IPS-18c (cell line): ENCODE data around the gene CPNE2.
"Not testable (repeated sequence)": the region's sequence is repeated elsewhere in the genome, so short reads cannot be mapped to it uniquely, and the experiment has no call there.

Experiments used
- H3K4me3 ChIP-seq: 2 replicates; pipeline ENCODE4 v1.7.0; 2013; ENCODE audit warnings: low read depth, mild to moderate bottlenecking, low read length, moderate library complexity; ENCODE audit not compliant: insufficient read depth
- H3K9me3 ChIP-seq: one replicate; pipeline ENCODE4 v1.6.1; 2013; ENCODE audit warnings: mild to moderate bottlenecking, low read length, moderate library complexity; ENCODE audit not compliant: control insufficient read depth, insufficient read depth

The CPNE2 gene

DNA sequence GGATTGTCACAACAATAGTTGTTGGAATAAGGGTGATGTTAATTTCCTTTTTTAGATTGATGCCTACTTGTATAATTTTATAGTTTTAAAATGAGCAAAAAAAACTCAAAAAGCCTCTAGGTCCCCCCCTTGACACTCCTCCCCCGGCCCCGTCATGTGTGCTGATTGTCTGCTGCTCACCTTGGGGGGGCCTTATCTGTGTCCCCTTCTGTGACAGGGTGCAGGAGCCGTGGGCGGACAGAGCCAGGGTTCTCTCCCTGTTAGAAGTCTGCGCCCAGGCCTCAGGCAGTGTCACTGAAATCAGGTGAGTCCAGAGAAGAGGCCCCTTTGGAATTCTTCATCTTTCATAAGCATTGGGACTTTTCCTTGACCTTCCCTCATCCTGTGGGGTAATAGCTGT, 27.4 kb upstream of the CPNE2 start:
- no peaks in the 10 kb centered on the region for H3K9me3 ChIP-seq
- no peak overlapping the region for H3K4me3 ChIP-seq

DNA sequence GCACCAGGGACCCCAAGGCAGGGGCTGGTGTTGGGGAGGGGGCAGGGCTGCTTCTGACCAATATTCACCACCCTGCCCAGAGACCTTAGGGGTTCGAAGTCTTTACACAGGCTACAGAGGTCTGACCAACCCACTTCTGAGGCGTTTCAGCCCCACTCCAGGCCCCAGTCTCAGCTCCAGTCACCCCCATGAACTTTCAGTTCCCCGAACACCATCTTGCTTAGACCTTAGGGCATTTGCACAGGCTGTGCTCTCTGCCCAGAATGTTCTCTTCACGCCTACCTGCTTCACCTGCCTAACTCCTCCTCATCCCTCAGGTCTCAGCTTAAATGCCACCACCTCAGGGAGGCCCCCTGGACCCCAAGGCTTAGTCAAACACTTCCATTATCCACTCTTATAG, 25.8 kb upstream of the CPNE2 start:
- no peaks in the 10 kb centered on the region for H3K9me3 ChIP-seq

DNA sequence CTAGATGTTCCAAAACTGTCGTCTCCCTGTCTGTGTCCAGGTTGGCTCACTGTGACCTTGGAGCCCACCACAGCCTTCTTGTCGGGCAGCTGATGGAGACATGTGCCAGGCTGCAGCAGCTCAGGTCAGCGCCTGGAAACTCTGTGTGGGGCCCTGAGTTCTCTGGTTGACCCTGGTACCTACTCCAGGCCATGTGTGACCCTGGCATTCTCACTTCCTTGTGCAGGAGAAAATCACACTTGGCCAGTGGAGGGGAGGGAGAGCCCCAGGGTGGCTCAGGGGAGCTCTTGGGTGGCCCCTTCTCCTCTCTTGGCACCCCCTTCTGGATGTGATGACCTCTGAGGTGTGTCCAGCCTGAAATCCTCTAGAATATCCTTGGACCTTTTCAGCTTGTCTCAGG, 25.0 kb upstream of the CPNE2 start:
- no peaks in the 10 kb centered on the region for H3K9me3 ChIP-seq
- no peak overlapping the region for H3K4me3 ChIP-seq

More for the DNA sequence above, 25.8 kb upstream of the CPNE2 start:
- H3K4me3 ChIP-seq, result no peak overlapping the region

DNA sequence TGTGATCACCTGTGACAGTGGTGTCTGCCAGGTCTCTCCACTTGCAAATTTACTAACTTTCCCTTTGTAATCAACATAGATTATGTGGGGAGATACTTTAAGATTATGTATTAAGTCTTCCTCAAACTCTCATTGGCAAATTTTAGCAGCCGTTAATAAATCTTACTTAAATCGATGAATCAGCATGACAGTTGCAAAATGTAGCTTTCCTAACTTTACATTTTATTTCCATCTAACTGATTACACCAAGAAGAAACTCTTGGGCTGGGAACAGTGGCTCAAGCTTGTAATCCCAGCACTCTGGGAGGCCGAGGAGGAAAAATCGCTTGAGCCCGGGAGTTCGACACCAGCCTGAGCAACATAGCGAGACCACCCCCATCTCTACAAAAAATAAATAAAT, 23.3 kb upstream of the CPNE2 start:
- H3K9me3 ChIP-seq, result no peaks in the 10 kb centered on the region
- H3K4me3 ChIP-seq, result no peak overlapping the region

DNA sequence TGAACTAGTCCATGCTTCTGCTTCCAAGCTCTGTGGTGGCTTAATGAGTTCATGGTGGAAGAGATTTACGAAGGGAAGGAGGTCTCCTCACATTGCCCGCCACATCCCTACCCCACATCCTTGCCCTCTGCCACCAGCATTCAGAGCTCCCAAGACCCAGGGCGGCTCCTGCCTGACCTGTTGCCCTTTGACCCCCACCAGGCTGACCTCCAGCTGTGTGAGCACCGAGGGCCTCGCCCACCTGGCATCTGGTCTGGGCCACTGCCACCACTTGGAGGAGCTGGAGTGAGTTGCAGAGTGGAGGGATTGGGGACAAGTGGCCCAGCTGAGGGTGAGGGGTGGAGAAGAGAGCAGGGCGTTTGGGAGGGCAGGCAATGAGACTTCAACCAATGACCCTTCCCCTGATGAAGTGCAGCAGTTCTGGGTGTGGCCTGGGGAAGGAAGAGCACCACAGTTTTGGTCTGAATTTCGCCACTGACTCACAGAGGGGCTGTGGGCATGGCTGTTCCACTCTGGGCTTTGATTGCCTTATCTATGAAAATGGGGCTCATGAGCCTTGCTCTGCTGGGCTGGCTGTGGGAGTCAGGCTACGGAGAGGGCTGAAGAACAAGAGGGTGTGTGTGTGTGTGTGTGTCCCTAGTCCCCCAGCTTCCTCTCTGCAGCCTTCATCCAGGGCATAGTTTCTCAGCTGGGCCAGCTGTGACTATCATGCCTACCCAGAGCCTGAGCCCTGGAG, 22.6 kb upstream of the CPNE2 start:
- Histone ChIP-seq H3K9me3 (no peaks in the 10 kb centered on the region), H3K4me3 (no peak overlapping the region)

DNA sequence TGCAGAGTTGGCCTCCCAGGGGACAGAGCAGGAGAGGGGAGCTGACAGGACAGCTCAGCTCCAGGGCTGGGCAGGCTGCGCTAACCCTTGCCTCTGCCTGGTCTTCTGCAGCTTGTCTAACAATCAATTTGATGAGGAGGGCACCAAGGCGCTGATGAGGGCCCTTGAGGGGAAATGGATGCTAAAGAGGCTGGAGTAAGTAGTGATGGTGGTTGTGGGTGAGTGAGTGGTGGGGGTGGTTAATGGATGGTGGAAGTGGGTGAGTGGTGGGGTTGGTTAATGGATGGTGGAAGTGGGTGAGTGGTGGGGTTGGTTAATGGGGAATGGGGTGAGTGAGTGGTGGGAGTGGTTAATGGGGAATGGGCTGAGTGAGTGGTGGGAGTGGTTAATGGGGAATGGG, 22.0 kb upstream of the CPNE2 start:
- H3K9me3 ChIP-seq, result no peaks in the 10 kb centered on the region

DNA sequence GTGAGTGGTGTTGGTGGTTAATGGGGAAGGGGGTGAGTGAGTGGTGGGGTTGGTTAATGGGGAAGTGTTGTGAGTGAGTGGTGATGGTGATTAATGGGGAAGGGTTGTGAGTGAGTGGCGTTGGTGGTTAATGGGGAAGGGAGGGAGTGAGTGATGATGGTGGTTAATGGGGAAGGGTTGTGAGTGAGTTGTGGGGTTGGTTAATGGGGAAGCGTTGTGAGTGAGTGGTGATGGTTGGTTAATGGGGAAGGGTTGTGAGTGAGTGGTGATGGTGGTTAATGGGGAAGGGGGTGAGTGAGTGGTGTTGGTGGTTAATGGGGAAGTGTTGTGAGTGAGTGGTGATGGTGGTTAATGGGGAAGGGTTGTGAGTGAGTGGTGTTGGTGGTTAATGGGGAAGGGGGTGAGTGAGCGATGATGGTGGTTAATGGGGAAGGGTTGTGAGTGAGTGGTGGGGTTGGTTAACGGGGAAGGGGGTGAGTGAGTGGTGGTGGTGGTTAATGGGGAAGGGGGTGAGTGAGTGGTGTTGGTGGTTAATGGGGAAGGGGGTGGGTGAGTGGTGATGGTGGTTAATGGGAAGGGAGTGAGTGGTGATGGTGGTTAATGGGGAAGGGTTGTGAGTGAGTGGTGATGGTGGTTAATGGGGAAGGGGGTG, 21.2 kb upstream of the CPNE2 start:
- not testable (repeated sequence) for H3K4me3 ChIP-seq, H3K9me3 ChIP-seq

More for the DNA sequence above, 22.0 kb upstream of the CPNE2 start:
- H3K4me3 ChIP-seq, result no peak overlapping the region

DNA sequence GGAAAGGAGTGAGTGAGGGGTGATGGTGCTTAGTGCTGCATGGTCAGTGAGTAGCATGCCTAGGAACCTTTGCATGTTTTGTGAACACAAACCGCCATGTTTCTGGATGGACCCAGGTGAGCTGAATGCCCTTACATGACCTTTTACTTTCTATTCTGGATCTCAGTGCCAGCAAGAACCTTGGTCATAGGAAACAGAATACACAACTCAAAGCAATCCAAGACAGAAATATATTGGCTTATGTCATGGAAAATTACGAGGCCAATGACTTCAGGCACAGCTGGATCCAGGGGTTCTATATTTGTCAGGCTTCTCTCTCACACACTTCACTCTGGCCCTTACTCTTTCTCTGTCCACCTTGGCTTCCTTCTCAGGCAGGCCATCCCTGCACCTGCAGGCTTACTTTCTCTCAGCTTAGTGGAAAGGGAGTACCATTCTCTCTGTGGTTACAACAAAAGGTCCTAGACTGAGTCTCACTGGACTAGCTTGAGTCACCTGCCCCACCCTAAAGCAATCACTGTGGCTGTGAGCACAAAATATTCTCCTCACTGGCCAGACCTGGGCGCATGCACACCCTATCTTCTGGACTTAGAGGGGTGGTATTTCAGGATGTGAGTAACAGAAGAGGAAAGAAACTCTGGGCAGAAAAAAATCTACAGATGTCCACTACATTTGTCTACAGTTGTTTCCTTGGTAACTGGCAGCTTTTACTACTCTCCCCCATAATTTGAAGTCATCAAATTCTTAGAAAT, 20.4 kb upstream of the CPNE2 start:
- Histone ChIP-seq H3K9me3 (no peaks in the 10 kb centered on the region), H3K4me3 (no peak overlapping the region)

DNA sequence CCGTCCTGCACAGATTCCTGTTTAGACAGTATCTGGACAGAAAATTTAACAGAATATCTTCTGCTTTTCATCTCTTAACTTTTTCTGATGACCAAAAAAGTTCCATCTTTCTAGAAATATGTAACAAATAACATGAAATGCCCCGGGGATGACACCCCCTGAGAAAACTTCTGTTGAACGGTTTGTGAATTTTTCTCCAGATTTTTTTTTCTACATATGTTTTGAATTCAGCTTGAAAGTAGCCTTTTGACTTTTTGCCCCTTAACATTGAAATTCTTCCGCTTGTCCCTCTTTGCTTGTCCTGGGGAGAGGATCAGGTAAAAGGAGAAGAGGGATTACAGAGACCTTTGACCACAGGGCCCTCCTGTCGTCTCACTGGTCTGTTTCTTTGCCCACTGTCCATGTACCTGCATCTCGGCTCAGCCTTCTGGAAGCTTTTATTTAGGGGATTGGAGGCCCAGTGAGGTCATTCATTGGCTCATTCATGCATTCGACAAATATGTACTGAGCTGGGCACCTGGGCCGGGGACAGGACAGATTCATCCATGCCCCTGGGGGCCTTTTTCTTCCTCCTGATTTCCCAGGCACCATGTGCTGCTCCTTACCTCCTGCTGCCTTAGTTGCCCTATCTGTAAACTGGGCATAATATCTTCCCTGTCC, 19.6 kb upstream of the CPNE2 start:
- Histone ChIP-seq H3K4me3 (no peak overlapping the region), H3K9me3 (no peaks in the 10 kb centered on the region)

DNA sequence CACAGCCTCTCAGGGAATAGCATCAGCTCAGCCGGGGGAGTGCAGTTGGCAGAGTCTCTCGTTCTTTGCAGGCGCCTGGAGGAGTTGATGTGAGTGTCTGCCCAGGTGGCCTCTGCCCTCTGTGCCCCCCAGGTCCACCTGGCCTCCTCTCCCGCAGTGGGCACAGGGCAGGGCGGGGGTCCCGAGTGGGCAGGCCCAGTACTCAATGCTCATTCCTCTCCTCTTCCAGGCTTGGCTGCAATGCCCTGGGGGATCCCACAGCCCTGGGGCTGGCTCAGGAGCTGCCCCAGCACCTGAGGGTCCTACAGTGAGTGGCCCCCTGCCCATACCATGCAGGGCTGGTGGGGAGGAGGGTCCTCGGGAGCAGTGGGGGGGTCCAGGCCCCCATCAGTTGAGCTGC, 14.7 kb upstream of the CPNE2 start:
- Histone ChIP-seq H3K4me3 (no peak overlapping the region), H3K9me3 (no peaks in the 10 kb centered on the region)

DNA sequence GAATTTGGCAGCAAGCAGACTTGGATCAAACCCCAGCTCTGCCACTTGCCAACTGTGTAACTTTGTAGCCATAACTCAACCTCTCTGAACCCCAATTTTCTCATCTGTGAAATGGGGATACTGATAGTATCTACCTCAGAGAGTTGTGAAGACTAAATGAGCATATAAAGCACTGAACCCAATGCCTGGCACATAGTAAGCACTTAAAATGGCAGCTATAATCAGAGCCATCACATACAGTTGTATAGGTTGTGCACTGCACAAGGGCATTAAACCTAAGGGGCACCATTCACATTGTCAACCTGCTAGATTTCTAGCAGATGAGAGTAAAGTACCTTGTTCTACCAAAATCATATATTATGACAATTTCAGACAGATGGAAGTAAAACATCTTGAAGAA, 10.6 kb upstream of the CPNE2 start:
- Histone ChIP-seq H3K9me3 (no peaks in the 10 kb centered on the region), H3K4me3 (no peak overlapping the region)

DNA sequence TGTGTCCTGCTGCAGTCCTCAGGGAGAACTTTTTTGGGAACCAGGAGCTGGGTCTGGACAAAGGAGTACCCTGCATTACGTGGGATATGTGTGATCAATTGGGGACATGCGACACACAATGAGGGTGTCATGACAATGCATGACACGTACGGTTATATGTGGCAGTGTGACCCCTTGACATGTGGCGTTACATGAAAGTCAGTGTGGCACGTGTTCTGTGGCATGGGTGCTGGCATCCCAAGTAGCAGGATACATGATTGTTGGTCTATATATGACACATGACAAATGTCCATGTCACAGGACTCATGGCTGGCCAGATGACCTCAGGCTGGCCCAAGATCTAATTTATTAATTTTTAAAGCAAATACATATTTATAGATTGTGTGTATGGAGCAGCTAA, 9.7 kb upstream of the CPNE2 start:
- Histone ChIP-seq H3K4me3 (no peak overlapping the region), H3K9me3 (no peaks in the 10 kb centered on the region)

DNA sequence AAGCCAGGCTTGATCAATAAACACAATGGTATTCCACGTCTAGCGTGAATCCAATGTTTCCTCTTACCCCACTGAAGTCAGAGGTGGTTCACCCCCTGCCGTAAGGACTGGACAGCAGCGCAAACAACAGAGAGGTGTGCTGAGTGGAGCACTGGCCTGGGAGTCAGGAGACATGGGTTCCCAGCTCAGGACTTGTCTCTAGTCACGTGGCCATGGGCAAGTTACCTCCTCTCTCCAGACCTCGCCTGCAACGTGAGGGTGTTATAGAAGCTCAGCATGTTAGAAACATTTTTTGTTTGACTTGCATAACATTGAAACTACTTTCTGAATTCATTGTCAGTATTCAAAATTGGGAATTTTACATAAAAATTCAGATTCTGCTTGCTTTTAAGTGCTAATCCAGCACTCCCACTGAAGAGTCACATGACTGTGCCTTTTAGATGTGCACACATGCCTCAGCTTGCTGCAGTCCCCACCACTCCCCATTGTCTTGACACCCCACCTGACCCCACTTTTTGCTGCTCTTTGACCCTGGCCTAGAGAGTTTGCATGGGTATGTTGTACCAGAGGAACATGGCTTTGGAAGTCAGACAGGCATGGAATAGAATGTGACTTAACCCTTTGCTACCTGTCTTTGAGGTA, 8.8 kb upstream of the CPNE2 start:
- H3K9me3 ChIP-seq, result no peaks in the 10 kb centered on the region

DNA sequence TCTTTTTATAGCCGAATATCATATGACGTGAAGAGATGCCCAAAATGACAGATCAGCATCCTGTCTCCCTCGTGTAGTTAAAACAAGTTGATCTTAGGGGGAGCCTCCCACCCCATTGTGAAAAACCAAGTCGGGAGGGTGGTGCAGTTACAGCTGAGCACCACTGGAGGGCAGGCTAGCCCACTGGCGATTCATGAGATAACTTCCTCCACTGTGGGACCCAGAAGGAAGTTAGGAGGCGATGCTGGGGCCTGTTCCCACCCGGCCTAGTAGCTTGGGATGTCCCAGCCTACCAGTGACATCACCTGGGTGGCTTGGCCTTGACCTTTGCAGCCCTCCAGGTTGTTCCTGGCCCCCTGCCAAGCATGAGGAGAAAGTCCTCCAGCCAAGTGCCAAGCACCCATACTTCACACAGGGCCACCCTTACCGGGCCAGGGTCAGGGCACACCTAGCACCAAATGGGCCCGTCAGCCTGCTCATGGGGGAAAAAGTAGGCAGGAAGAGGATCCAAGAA, 8.1 kb upstream of the CPNE2 start:
- H3K4me3 ChIP-seq, result no peak overlapping the region
- no peaks in the 10 kb centered on the region for H3K9me3 ChIP-seq

More for the DNA sequence above, 8.8 kb upstream of the CPNE2 start:
- no peak overlapping the region for H3K4me3 ChIP-seq

DNA sequence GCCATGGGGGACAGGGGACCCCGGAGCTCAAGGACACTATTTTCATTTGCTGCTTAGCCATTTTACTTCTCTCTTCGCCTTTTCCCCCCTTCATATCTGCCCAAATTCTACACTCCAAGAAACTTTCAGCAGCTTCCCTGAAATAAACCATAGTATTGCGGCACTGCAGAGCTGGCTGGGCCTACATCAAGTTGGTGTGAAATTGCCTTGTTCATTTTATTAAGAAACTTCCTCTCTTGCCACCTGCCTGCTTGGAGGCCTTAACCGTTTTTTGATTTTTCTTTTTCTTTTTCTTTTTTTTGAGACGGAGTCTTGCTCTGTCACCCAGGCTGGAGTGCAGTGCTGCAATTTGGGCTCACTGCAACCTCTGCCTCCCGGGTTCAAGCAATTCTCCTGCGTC, 7.4 kb upstream of the CPNE2 start:
- no peaks in the 10 kb centered on the region for H3K9me3 ChIP-seq
- H3K4me3 ChIP-seq, result no peak overlapping the region

DNA sequence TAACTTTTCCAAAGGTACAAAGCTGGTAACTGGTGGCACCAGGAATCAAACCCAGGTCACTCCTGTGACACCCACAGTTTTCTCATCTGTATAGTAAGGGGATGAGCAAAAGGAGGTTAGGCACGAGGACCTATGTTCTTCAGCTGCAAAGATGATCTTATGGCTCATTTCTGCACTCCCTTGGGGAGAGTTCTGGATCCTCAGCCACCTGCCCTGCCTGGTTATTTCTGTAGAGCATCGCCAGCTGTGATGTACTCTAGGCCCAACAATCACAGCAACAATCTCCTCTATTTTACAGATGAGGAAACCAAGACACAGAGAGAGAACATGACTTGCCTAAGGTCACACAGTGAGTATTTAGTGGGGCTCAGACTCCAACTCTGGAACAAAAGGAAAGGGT, 5.4 kb upstream of the CPNE2 start:
- Histone ChIP-seq H3K9me3 (no peaks in the 10 kb centered on the region), H3K4me3 (no peak overlapping the region)

DNA sequence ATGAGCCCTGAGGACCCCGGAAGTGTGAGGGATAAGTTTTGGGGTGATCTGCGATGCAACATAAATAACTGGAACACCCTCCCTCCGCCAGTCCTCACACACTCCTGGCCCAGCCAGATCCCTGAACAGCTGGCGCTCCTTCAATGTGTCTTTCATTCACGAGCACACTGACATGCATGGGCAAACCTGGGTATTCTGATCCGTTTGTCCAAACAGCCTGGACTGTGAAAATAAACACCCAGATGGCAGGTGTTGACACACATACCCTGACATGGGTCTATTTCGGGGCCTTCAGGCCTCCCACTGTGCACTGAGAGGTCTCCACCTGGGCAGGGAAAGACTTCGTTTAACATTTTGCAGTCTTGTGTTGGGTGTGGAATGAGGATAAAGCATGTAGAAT, 3.0 kb upstream of the CPNE2 start:
- H3K9me3 ChIP-seq, result no peaks in the 10 kb centered on the region
- H3K4me3 ChIP-seq, result no peak overlapping the region
